Natural killer cell (primary cell): Measurements from ENCODE around the gene EPC2. TPM values are rescaled to one million over a fixed set of nuclear protein-coding genes. Genes with fewer than 3 reads are reported as not detected.

Experiments used
- ATAC-seq, 3 donors: fragments of 150-1000 bp in 2 of 3; fragments of 200-7000 bp in 1 of 3; cut with Tn5 transposase; 1 replicate in 1 of 3; 2 replicates in 2 of 3; pipeline ENCODE4 v1.10.0; 2021; ENCODE audit warnings: mild to moderate bottlenecking in 2 of 3, moderate library complexity in 2 of 3
- DNase-seq, 2 donors: peaks; one replicate each; pipeline versions ENCODE4 v3.0.0 to v3.0.0-alpha.2; 2013 to 2021; ENCODE audit warnings: mixed read lengths in 1 of 2
- H3K27ac ChIP-seq: one replicate; pipeline ENCODE4 v1.5.1; 2013; ENCODE audit warnings: mild to moderate bottlenecking, low read length
- H3K27me3 ChIP-seq: one replicate; pipeline ENCODE4 v1.6.1; 2013; ENCODE audit warnings: low read length; ENCODE audit not compliant: control insufficient read depth, insufficient read depth
- H3K36me3 ChIP-seq: one replicate; pipeline ENCODE4 v1.6.1; 2013; ENCODE audit warnings: low read length; ENCODE audit not compliant: control insufficient read depth, insufficient read depth
- H3K4me1 ChIP-seq: one replicate; pipeline ENCODE4 v1.6.1; 2013; ENCODE audit warnings: low read length; ENCODE audit not compliant: control insufficient read depth, insufficient read depth
- H3K4me3 ChIP-seq: one replicate; pipeline ENCODE4 v1.5.1; 2013; ENCODE audit warnings: low read length
- H3K9me3 ChIP-seq: one replicate; pipeline ENCODE4 v1.6.1; 2013; ENCODE audit warnings: low read length; ENCODE audit not compliant: control insufficient read depth, insufficient read depth
- H3K27ac Mint-ChIP-seq, 2 donors: one replicate each; pipeline ENCODE4 v1.8.0; 2022; ENCODE audit warnings: mild to moderate bottlenecking in 2 of 2, mixed read lengths in 2 of 2, moderate library complexity in 1 of 2
- H3K27me3 Mint-ChIP-seq, 2 donors: one replicate each; pipeline ENCODE4 v1.8.0; 2022; ENCODE audit warnings: low read depth in 2 of 2, mixed read lengths in 2 of 2
- H3K36me3 Mint-ChIP-seq: one replicate; pipeline ENCODE4 v1.8.0; 2022; ENCODE audit warnings: mixed read lengths
- H3K4me1 Mint-ChIP-seq, 2 donors: one replicate each; pipeline ENCODE4 v1.8.0; 2022; ENCODE audit warnings: mixed read lengths in 2 of 2
- H3K4me3 Mint-ChIP-seq: one replicate; pipeline ENCODE4 v1.8.0; 2022; ENCODE audit warnings: mild to moderate bottlenecking, moderate library complexity, mixed read lengths
- H3K9me3 Mint-ChIP-seq, 2 donors: one replicate each; pipeline ENCODE4 v1.8.0; 2022; ENCODE audit warnings: mixed read lengths in 2 of 2
- WGBS: methylation state at CpG from one replicate; pipeline ENCODE4 v1.1.7; 2013; ENCODE audit warnings: missing lambda C conversion rate; ENCODE audit not compliant: insufficient coverage; 5-methylcytosine and 5-hydroxymethylcytosine counted together
- intact Hi-C: fragments of 100-400 bp; cut with micrococcal nuclease; formaldehyde crosslinking; loops from one replicate; pipeline ENCODE4 v1.14.2; 2022
- total RNA-seq, 4 donors: library from RNA; stranded (reverse); fragments of 120-200 nt in 1 of 4; gene quantifications; one replicate each; pipeline versions ENCODE4 v1.2.3 to v1.2.4, GENCODE V29; 2013 to 2022
- TF ChIP-seq, protein P1 (sequence below): fragments of 200-600 bp; IDR thresholded peaks from one replicate; pipeline ENCODE4 v1.8.0; 2022; ENCODE audit warnings: antibody characterized with exemption

EPC2 gene
- total RNA-seq, 3 donors from 2014 or later (not counting 1 experiment from before 2014, with no cell fraction given), result 64.6 to 76.3 (median 66.1) TPM

DNA sequence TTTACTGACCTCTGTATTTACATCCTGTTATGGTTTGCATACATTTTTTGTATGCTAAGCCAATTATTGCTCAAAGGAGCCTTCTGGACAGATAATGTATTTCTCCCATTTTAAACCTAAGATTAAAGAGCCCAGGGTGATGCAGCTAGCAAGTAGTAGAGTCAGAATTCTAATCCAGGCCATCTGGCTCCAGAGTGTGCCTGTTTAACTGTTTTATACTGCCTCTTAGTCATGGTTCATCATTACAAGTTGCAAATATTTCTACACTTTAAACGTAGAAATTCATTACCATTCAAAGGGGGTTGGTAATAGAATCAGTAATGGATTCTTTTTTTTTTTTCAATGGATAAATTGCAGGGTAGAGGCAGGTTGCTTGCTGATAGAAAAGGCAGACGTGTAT lies 52.4 kb downstream of the EPC2 start:
- peak overlapping the region; percentile 21 to 53 for H3K27ac Mint-ChIP-seq
- TF ChIP-seq, protein P1, sequence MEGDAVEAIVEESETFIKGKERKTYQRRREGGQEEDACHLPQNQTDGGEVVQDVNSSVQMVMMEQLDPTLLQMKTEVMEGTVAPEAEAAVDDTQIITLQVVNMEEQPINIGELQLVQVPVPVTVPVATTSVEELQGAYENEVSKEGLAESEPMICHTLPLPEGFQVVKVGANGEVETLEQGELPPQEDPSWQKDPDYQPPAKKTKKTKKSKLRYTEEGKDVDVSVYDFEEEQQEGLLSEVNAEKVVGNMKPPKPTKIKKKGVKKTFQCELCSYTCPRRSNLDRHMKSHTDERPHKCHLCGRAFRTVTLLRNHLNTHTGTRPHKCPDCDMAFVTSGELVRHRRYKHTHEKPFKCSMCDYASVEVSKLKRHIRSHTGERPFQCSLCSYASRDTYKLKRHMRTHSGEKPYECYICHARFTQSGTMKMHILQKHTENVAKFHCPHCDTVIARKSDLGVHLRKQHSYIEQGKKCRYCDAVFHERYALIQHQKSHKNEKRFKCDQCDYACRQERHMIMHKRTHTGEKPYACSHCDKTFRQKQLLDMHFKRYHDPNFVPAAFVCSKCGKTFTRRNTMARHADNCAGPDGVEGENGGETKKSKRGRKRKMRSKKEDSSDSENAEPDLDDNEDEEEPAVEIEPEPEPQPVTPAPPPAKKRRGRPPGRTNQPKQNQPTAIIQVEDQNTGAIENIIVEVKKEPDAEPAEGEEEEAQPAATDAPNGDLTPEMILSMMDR, result no peak
- DNase-seq, result no peak
- peaks cover 42 to 58% of the 10 kb centered on the region in 2 donors for H3K4me1 Mint-ChIP-seq
- ATAC-seq, result no peak
- WGBS, result 100% methylated on average over 1 of the region's 2 CpGs
- no peaks in the 10 kb centered on the region for H3K9me3 ChIP-seq
- peaks cover 17% of the 10 kb centered on the region for H3K36me3 ChIP-seq
- H3K27me3 ChIP-seq, result no peaks in the 10 kb centered on the region
- intact Hi-C loops, result no loop called here
- H3K9me3 Mint-ChIP-seq, result peaks cover 3 to 15% of the 10 kb centered on the region in 2 donors
- no peak overlapping the region for H3K4me3 Mint-ChIP-seq
- no peak overlapping the region for H3K27ac ChIP-seq
- no peak overlapping the region for H3K4me3 ChIP-seq
- no peaks in the 10 kb centered on the region for H3K4me1 ChIP-seq
- no peaks in the 10 kb centered on the region for H3K27me3 Mint-ChIP-seq
- H3K36me3 Mint-ChIP-seq, result peaks cover 24% of the 10 kb centered on the region

DNA sequence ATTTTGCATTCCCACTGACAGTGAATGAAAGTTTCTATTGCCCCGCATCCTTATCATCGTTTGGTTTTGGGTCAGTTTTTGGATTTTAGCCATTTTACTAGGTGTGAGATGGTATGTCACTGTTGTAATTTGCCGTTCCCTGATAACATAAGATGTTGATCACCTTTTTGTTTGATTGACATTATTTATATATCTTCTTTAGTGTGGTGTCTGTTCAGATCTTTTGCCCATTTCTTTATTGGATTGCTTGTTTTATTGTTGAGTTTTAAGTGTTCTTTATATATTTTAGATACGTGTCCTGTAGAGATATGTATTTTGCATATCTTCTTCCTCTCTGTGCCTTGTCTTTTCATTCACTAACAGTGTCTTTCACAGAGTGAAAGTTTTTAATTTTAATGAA lies 55.3 kb downstream of the EPC2 start:
- Mint-ChIP-seq H3K36me3 (peaks cover 25% of the 10 kb centered on the region), H3K4me1 (peaks cover 61 to 73% of the 10 kb centered on the region in 2 donors), H3K27ac (peak overlapping the region in 1 of 2 donors; percentile 24), H3K9me3 (peaks cover 3 to 15% of the 10 kb centered on the region in 2 donors), H3K27me3 (no peaks in the 10 kb centered on the region), H3K4me3 (no peak overlapping the region)
- DNase-seq (no peak), ATAC-seq (no peak)
- intact Hi-C loops, result no loop called here
- peaks cover 14% of the 10 kb centered on the region for H3K36me3 ChIP-seq
- H3K27ac ChIP-seq, result no peak overlapping the region
- no peaks in the 10 kb centered on the region for H3K9me3 ChIP-seq
- WGBS, result 100% methylated on average over 2 of the region's 4 CpGs
- H3K27me3 ChIP-seq, result no peaks in the 10 kb centered on the region
- H3K4me3 ChIP-seq, result no peak overlapping the region
- no peaks in the 10 kb centered on the region for H3K4me1 ChIP-seq
- TF ChIP-seq, protein P1, result no peak

DNA sequence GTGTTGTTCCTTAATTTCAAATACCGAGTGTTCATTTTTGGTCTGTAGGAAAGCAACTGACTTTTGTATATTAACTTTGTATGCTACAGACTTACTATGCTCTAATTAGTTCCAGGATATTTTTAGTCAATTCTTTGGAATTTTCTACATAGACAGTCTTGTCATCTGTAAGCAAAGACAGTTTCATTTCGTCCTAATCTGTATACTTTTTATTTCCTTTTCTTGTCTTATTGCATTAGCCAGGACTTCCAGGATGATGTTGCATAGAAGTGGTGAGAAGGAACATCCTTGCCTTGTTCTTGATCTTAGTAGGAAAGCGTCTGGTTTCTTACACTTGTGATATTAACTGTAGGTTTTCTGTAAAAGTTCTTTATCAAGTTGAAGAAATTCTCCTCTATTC lies 56.5 kb downstream of the EPC2 start:
- Histone ChIP-seq H3K36me3 (peaks cover 13% of the 10 kb centered on the region), H3K27me3 (no peaks in the 10 kb centered on the region), H3K4me3 (no peak overlapping the region), H3K4me1 (no peaks in the 10 kb centered on the region), H3K27ac (no peak overlapping the region), H3K9me3 (no peaks in the 10 kb centered on the region)
- WGBS, result 88% methylated on average over 1 of the region's 3 CpGs
- Mint-ChIP-seq H3K9me3 (peaks cover 3 to 15% of the 10 kb centered on the region in 2 donors), H3K27me3 (no peaks in the 10 kb centered on the region), H3K36me3 (peaks cover 25% of the 10 kb centered on the region), H3K4me3 (no peak overlapping the region), H3K4me1 (peaks cover 55 to 62% of the 10 kb centered on the region in 2 donors), H3K27ac (peak overlapping the region in 1 of 2 donors; percentile 1)
- ATAC-seq (no peak), DNase-seq (no peak)
- TF ChIP-seq, protein P1, result no peak
- intact Hi-C loops, result no loop called here

DNA sequence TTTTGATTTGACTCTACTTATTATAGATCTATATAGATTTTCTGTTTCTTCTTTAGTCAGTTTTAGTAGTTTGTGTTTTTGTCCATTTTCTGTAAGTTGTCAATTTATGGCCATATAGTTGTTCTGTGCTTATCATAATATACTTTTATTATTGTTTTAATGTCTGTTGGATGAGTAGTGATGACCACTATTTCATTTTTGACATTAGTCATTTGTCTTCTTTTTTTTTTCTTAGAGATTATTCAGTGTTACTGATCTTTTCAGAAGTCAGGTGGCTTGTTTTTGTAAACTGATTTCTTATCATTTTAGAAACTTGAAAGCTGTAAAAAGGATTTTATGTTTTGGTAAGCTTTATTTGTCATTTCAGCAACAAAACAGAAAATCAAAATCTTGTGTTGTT lies 57.3 kb downstream of the EPC2 start:
- intact Hi-C loops, result no loop called here
- Histone ChIP-seq H3K4me3 (no peak overlapping the region), H3K4me1 (no peaks in the 10 kb centered on the region), H3K27ac (no peak overlapping the region), H3K27me3 (no peaks in the 10 kb centered on the region), H3K9me3 (no peaks in the 10 kb centered on the region), H3K36me3 (peaks cover 11% of the 10 kb centered on the region)
- Mint-ChIP-seq H3K4me1 (peaks cover 51 to 62% of the 10 kb centered on the region in 2 donors), H3K4me3 (no peak overlapping the region), H3K9me3 (peaks cover 3 to 15% of the 10 kb centered on the region in 2 donors), H3K36me3 (peaks cover 25% of the 10 kb centered on the region), H3K27ac (peak overlapping the region in 1 of 2 donors; percentile 1), H3K27me3 (no peaks in the 10 kb centered on the region)
- DNase-seq (no peak), ATAC-seq (no peak)
- TF ChIP-seq, protein P1, result no peak
